ENCODE measurements around the gene ENKUR.

ENKUR gene

GRCh38 chr10:24950439-24950838, 65.5 kb downstream of the ENKUR start:
- no peak for DNase-seq

- no peak for DNase-seq
Measured at GRCh38 chr10:24949616-24950015, 66.3 kb downstream of the ENKUR start.

GRCh38 chr10:24947304-24948097, 68.5 kb downstream of the ENKUR start:
- DNase-seq: peak in 6 of 58 donors; percentile 16 to 82 (median 33)

- peak in 8 of 58 donors; percentile 8 to 43 (median 20) for DNase-seq
Measured at GRCh38 chr10:24944512-24945255, 71.3 kb downstream of the ENKUR start.

- no peak for DNase-seq
Measured at GRCh38 chr10:24938525-24938924, 77.4 kb downstream of the ENKUR start.

GRCh38 chr10:24938076-24938475, 77.9 kb downstream of the ENKUR start:
- no peak for DNase-seq

GRCh38 chr10:24935504-24936292, 80.3 kb downstream of the ENKUR start:
- no peak for DNase-seq
